Amniotic epithelial cell (primary cell): Measurements from ENCODE around the gene PARK7.

ENCODE experiments used
- DNase-seq: peaks from one replicate; pipeline ENCODE4 v3.0.0-alpha.2; 2010; ENCODE audit warnings: low read depth

The PARK7 gene

DNA sequence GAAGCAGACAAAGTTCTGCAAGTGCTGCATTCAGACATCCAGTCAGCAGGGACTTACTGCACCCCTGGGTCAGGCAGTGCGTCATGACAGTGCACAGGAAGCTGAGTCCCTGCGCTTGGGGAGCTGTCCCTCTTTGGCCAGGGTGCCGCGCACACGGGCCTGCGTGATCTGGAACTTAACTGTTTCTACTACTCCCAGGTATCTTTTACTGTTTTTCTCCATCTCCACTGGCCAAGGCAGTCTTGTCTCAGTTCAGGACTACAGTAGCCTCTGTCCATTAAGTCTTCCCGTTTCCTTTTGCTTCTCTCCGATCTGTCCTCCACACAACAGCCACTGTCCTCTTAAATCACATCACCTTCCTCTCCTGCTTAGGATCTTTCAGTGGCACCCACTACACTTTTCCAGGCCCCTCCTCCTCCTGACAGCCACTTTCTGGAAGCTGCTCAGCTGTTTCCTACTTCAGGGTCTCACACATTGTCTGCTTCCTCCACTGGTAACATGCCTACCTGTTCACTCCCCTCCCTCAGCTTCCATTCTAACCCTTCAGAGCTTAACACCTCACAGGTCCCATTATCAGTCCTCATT, 48.7 kb downstream of the PARK7 start:
- peak; percentile 31 for DNase-seq

DNA sequence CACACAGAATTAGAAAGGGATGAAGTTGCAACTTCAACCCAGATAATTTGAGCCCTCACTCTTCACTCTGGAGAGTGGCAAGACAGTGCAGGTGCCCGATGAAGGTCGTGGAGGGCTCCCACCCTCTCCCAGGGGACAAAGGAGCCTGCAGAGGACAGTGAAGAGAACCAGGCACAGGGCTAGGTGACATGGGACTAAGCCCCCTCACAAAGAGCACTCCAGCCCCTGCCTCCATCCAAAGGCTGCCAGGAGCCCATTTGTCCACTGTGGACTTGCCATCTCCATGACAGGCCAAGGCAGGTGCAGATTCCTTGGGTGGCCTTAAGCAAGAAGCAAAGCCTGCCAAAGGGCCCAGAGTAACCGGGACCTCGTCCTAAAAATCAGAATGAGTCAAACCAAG, 49.5 kb downstream of the PARK7 start:
- no peak for DNase-seq

DNA sequence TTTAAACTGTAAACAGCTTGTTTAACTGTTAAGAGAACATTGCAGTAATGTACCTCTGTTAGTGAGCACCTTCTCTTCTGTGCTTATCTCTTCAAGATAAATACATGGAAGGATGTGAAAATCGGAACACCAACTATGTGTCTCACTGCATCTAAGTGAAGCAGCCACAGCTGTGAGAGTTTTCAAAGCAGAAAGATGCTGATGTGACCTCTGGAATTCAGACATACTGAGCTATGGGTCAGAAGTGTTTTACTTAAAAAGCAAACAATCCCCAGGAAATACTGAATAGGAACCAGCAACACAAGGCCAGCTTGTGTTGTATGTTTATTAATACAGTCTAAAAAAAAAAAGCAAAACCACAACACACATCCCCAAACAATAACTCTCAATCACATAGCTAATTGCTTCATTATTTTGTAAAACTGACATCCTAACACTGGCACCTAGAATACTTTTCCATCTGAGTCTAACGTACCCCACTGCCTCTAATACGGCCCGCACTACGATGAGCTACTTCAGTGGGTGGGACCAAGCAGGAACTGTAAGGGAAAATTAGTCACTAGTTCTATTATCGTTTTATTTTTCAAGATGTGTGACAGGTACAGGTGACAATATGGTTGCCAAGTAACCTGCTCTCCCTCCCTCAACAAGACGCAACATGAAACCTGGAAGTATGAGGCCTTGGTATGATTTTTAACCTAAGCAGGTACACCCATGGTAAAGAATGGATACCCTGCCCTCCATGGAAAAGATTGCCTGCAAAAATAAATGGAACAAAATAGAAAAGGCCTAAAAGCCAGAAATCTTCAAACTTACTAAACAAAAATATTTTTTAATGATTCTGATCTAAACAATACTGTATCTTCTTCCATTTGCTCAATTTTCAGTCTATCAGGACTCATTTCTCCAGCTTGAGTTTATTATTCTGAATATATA, 50.7 kb downstream of the PARK7 start:
- no peak for DNase-seq

DNA sequence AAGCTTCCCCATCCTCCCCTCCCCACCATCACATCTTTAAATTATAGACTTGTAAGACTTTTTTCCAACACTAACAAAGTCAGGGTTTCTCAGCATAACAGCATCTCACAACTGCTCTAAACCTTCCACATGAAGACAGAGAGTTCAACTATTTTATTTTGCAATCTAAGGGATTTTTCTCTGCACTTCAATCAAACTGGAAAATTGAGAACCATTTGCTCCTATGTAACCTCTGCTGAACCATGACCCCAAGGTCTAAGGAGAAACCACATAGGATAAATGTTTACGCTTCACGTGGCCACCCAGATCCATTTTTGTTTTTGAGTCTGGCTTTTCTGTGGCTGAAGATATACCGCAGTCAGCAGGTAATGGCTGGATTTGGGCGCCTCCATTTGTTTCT, 51.4 kb downstream of the PARK7 start:
- no peak for DNase-seq

DNA sequence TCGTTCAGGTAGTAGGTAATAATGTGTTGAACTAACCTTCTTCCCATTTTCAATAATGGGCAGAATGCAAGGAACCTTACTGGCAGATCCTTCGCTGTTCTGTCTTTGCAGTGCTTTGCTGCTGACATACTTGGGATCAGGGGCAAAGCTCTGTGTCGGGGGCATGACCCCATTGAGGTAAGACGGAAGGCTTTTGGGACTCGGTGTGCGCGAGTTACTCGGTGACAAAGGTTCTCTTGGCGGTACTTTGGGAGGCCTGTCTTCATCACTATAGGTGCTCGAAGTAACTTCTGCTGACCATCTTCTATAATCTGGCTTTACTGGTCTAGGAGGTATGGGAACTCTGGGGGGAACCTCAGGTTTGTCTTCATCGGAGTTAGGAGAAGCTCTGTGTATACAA, 51.9 kb downstream of the PARK7 start:
- DNase-seq: no peak

DNA sequence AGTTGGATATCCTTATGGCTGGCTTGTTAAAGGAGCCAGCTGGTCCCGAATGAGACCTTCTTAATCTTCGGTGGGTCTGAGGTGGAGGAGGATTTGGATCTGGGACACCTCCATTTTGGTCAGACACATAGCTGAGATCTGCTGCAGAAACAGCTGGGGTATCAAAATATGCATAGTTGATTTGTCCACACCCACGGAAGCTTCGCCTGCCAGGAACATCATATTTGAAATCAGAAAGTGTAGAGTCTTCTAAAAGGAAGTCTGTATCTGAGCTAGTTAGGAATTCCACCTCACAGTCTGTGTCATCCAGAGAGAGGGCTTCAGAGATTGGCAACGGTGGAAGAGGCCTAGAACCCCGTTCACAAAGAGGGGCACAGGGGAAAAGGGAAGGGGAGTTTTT, 52.3 kb downstream of the PARK7 start:
- DNase-seq: no peak

DNA sequence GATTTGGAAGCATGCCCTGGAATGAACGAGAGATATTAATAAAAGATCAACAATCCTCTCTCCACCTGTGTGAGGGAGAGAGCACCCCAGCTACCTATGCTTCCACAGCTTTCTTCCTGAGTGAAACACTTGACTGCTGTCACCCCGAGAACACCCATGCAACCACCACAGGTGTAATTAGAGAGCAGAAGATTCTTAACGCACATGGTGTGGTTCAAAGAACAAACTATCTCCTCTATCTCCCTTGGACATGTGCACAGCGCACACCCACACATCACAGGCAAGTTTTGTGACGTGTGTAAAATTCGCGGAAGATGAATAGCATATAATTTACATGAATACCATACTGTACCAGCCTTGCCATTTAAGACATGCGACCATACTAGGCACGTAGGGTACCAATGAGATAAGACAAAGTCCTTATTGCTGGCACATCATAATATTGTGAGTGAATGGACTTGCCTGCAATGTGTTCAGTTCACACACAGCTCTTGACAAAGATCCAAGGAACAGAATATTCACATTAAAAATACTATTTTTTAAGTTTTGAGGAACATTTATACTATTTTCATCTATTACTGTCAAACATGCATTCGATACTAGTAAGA, 53.0 kb downstream of the PARK7 start:
- DNase-seq: peak; percentile 59

DNA sequence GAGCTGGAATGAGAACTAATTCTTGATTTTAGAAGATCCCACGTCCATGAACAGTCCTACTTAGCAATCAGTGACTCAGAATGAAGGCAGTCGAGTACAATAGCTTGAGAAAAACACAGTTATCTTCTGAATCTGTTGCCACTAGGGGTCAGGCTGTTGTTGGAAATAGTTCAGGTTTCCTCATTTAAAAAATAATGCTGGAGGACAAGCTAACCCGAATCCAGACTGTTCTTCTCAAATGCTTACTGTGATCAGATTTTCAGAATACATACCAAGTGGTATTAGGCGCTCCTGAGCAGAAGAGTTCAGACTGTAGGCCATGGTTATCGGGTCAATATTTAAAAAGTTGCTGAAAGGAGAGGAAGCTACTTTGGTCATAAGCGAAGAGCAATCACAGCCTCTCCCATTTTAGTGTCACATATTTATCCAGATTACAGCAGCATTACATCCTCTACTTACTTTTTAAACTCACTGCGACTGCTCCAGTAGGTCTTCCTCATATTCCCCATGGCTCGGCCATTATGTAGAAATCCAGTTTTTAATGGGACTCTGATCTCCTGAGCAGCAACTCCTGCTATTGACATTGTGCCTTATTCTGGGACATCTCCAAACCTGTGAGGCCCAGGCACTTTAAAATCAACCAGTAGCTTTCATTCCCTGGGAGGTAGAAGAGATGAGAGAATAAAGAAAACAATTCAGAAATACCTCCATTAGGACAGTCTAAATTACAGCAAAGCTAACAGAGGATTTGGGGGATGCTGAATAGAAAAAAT, 53.7 kb downstream of the PARK7 start:
- peak; percentile 92 for DNase-seq

DNA sequence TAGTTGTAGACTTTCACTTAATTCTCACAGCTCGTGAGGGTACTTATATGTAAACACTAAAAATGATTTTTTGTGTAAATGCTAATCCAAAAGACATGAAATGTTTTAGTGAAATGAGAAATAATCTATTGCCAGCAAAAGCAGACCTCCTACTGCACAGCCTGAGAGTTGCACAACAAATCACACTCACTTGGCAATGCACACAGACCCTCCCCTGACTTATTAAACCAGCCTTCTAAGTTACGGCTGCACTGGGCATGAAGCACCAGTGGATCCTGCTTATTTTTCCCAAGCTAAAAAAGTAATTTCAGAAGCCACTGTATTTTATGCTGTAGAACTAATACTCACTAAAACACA, 54.3 kb downstream of the PARK7 start:
- peak; percentile 79 for DNase-seq

DNA sequence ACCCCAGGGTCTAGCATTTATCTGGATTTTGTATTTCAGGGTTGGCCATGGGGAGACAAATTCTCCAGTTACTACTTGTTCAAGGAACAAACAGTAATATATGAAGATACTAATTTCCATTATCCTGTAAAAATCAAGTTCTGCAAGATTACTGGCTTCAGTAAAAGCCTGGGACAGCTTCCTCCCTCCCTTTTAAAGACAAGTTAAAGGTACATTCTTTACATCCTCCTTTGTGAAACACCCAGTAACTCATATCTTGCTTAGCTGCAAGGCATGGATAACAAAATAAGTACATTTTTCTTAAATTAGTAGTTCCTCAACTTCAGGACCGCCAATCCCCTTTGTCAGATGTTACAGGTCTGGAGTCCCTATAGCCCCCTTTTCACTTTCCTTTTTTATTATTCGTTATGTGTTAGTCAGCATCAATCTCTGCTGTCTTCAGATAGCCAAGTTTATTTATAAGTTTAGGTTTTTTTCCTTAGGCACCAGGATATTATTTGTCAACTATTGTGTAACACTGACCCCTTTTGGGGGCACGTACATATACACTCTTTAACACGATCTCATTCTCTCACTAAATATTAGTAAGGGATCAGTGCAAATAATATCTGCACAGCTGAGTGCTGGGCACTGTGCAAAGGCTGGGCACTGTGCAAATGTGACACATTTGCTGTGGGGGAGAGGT, 54.8 kb downstream of the PARK7 start:
- no peak for DNase-seq

DNA sequence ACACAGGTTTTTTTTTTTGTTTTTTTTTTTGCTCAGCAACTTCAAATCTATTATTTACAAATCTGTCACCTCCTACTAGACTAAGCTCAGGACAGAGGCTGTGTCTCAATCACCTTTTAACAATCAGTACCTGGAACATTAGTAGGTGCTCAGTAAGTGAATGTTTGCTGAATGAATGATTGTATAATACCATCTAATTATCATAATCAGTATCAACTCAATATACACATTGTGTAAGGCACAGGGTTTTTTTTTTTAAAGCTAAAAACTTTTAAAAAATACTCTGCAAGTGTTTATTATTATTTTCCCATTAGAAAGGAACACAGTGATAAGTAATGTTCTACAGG, 55.4 kb downstream of the PARK7 start:
- no peak for DNase-seq

DNA sequence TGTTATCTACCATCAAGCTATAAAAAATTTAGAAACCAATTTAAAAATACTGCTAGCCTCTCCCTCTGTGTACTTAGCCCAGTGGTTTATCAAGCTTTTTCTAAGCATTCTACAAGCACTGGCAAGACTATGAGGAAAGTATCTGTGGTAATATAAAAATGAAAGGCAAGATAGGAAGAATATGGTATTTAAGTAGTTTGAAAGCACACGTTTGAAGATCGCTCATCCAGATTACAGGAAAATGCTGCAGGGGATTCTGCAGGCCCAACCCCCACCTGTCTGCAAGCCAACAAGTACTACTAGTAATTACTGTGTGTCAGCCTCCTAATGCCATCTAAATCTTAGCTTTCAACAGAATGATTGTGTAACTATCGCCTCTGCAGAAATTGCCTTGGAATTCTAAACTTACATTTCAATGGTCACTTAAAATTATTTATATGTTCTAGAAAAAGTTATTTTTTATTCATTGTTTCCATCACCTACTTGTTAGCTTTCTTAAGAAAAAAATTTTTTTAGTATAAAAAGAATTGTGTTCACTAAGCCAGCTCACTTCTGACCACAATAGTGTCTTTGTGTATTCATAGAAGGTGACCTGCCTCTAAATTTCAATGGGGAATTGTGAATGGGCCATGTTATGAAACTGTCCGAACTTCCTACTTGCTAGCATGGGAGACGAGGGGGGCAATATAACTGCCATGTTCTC, 56.1 kb downstream of the PARK7 start:
- peak; percentile 94 for DNase-seq

DNA sequence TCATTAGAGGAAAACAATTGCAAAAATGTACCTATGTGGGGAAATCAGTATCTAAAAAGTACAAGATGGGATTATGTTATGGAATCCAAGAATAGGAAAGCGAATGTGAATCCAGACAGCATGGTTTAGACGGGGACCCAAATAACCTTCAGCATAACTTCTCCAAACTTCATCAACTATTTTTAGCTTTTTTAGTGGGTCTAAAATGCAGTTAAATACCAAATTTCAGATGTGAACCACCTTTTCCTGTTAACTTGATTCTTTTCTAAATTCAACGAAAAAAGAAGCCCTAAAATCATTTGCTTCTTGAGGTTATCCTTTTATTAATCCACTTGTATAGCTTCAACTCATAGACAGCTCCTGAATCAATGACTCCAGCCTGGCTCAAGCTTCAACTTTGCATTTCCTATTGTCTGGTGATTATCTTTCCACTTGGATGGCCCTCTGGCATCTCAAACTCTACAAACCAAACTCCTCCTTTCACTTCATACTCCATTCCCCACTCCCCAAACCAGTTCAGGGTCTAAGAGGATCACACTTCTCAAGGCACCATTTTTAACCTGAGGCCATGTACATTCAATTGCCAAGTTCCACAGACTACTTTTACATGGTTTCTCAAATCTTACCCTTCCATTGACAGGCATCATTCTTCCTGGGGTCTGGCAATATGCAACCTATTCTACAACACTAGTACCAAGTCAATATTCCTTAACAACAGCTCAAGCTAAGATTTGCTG, 57.1 kb downstream of the PARK7 start:
- no peak for DNase-seq

DNA sequence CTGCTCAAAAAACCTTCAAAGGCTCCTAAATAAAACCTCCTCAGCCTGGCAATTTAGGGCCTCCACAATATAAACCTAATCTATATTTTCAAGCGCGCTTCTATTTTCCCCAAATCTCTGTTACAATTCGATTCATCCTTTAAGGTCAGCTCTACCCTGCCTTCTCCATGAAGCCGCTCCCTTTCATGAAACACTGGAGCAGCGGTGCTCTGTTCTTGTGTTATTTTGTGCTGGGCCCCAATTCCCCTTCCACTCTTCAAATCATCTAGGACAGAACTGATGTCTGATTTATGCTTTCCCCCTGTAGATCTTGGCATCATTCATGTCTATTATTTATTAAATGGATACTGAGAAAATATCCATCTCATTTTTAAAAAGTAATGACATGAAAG, 57.7 kb downstream of the PARK7 start:
- DNase-seq: no peak

DNA sequence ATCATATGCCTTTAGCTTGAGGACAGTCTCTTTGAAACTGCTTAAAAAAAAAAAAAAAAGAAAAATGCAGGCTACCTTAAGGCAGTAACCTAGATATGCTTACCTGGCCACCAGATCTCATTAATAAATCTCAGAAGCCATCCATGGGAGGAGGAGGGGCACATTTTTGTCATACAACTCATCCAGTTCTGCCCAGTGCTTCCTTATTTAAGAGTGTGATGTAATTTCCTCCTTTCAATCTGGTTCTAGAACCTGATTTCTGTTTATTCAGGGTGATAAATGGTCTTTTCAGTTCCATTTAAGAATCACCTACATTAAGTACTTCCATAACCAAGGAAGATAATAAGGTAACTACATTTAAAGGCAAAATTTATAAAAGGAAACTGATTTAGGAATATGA, 58.5 kb downstream of the PARK7 start:
- peak; percentile 74 for DNase-seq

DNA sequence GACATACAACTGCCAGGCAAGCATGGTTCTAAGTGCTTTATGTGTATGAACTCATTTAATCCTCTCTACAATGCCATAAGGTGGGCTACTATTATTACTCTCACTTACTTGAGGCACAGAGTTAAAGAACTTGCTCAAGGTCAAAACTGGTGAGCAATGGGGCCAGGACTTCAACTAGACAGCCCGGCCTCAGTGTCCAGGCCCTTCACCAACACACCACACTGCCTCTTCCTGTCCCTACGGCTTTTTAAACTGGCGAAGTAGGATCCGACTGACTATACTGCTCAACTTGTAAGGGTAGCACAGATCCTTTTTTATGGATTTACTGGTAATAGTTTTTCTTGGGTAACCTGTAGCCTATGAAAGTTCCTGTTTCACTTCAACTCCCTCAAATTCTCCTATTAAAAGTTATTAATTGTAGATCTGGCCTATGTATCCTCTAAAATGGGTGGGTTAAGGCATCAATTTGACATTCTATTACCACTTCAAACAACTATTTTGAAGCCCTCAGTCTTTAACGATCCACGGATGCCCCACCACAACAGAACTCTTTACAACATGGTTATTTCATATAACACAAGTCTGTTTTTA, 60.3 kb downstream of the PARK7 start:
- peak; percentile 59 for DNase-seq

DNA sequence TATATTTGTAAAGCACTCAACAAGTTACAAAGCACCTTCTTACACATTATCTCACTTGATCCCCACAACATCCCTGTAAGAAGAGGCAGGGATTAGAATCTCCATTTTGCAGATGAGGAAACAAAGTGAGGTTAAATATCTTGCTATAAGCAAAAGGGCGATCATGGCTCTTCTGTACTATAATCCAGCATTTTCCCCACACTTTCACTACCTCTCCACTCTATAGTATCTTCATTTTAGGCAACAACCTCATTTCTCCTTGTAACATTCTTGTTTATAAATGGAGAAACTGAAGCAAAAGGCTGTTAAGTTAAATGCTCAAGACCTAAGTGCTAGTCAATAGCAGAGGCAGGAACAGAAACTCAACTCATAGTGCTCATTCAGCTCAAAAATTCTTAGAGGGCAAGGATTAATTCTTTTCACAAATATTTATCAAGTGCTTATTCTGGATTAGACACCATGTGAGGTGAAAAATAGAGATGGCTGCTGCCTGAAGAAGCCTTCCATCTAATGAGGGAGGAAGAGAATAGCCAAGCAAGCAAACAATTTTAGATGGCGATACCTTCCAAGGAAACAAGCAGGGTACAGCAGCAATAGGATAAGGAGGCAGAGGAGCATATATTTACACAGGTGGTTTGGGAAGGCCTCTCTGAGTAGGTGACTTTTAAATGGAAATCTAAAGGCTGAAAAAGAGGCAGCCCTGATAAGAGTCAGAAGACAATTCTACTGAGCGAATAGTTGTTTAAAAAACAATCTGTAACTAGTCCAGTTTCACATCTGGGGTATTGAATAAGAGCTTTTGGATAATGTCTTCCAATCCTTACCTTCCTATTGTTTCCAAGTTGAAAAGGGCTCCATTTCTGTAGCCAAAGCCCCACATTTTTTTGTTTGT, 61.1 kb downstream of the PARK7 start:
- DNase-seq: peak; percentile 23

DNA sequence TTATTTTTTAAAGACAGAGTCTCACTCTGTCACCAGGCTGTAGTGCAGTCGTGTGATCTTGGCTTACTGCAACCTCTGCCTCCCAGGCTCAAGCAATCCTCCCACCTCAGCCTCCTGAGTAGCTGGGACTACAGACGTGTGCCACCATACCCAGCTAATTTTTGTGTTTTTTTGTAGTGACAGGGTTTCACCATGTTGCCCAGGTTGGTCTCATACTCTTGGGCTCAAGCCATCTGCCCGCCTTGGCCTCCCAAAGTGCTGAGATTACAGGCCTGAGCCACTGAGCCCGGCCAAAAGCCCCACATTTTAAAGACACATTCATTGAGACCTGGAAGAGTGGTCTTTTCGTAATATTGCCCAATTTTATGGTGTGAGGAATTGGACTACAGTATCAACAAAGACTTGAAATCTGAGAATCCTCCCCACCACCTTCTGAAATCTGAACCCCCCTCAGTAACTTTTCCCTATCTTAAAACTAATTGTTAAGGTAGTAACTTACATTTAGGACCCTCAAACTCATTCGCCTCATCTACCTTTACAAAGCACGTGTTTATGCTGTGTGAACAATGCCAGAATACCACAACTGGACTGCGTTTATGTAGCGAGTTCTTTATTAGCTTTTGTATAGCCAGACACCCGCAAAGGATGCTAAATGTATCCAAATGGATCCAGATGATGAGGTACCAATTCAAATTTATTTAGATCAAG, 61.9 kb downstream of the PARK7 start:
- no peak for DNase-seq

DNA sequence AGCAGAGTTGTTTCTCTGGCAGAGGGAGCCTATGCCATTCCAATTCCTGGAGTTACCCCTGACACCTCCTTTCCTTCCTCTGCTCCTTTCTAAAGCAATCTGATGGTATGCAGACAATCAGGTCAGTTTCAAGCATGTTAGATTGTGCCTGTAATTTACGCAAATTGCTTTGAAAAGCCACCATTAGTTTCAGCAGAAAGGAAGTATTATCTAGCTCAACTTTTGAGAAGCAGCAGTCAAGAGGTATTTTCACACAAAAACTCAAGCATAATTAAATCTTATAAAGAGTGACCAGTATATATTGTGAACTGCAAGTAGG, 62.4 kb downstream of the PARK7 start:
- peak; percentile 15 for DNase-seq
